A549 (cell line): ENCODE data around the gene NTRK3.

Experiments
- CTCF ChIP-seq: fragments of >200 bp; sonication (Bioruptor Twin); formaldehyde crosslinking; IDR thresholded peaks from 3 replicates; pipeline ENCODE4 v1.5.1; 2016
- FOSL2 ChIP-seq, 2 experiments: fragments of 450-650 bp in 1 of 2; fragments of >200 bp in 1 of 2; sonication (Bioruptor Twin) in 1 of 2; formaldehyde crosslinking; IDR thresholded peaks; 2 replicates each; pipeline versions ENCODE4 v1.5.0 to v1.6.1; 2016 to 2020; ENCODE audit warnings: mild to moderate bottlenecking in 1 of 2, moderate library complexity in 1 of 2
- ZNF302 ChIP-seq: fragments of 250-450 bp; sonication (Bioruptor Pico); IDR thresholded peaks from 2 replicates; pipeline ENCODE4 v1.9.0; 2021; ENCODE audit warnings: inconsistent platforms, mild to moderate bottlenecking, moderate library complexity

GRCh38 chr15:88239594-88239993, 16.9 kb downstream of the NTRK3 start:
- TF ChIP-seq CTCF, result no peak
- TF ChIP-seq FOSL2 (IDR thresholded peaks at IDR 0.05), result no peak
- no peak for TF ChIP-seq FOSL2 (CRISPR knock-in tag; IDR thresholded peaks at IDR 0.05)
- no peak for TF ChIP-seq ZNF302 (CRISPR knock-in tag)
